Kidney epithelial cell (primary cell): Measurements from ENCODE around the gene PTPRZ1. TPM values are rescaled to one million over a fixed set of nuclear protein-coding genes. Genes with fewer than 3 reads are reported as not detected.
A peak's percentile ranks its signal among the peaks of the same experiment; 100 is the strongest.

Experiments used
- DNase-seq: peaks from one replicate; pipeline ENCODE4 v3.0.0-alpha.2; 2010; ENCODE audit warnings: low read depth
- H3K27me3 ChIP-seq: 2 replicates; pipeline ENCODE4 v1.6.0; 2011; ENCODE audit warnings: low read length; ENCODE audit not compliant: control insufficient read depth, insufficient read depth
- H3K36me3 ChIP-seq: 2 replicates; pipeline ENCODE4 v1.5.1; 2011; ENCODE audit warnings: low read length; ENCODE audit not compliant: control insufficient read depth, insufficient read depth
- H3K4me3 ChIP-seq: 2 replicates; pipeline ENCODE4 v1.5.1; 2011; ENCODE audit warnings: low read depth, mild to moderate bottlenecking, control low read depth, low read length
- total RNA-seq: library from RNA; depleted of rRNA; stranded (reverse); fragments of >200 nt; gene quantifications from 2 replicates; pipeline ENCODE4 v1.2.3, GENCODE V29; 2015
- TF ChIP-seq, protein P1 (sequence below): IDR thresholded peaks from 2 replicates; pipeline ENCODE4 v1.5.1; 2011; ENCODE audit warnings: mild to moderate bottlenecking, moderate library complexity, low read length, control low read depth, inconsistent platforms; ENCODE audit not compliant: insufficient read depth, poor library complexity, severe bottlenecking

PTPRZ1 gene
- total RNA-seq, 1 donor from 2014 or later: 0.04 TPM

DNA sequence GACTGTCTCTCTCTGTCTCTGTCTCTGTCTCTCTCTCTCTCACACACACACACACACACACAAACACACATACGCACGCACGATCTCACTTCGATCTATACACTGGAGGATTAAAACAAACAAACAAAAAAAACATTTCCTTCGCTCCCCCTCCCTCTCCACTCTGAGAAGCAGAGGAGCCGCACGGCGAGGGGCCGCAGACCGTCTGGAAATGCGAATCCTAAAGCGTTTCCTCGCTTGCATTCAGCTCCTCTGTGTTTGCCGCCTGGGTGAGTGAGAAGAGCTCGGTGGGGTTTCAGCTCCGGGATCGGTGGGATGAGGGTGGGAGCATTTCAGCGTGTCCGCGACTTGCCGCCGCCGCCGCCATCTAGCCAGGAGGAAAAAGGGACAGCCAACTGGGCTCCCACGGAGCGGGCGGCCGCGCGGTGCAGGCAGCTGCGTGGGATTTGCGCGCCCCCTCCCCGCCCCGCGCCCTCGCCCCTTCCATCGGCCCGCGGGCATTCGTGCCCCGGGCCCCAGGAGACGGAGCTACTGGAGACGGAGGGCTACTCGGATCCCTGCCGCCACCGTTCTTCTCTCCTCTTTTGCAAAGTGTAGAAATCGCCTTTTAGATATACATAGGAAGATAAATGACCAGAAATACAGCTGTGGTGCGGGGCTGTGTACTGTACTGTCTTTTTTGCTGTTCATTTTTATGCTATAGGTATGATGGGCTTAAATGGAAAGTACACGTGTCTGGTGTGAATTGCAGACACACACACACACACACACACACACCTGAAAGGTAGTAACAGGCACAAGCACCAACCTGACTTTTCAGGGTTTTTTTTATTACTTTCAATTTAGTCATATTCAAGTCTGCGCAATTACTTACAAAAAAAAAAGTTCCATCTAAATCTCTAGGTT lies 581 bp downstream of the PTPRZ1 start:
- H3K4me3 ChIP-seq: peak overlapping the region; percentile 50
- peaks cover 20% of the 10 kb centered on the region for H3K27me3 ChIP-seq
- DNase-seq: no peak
- no peaks in the 10 kb centered on the region for H3K36me3 ChIP-seq
- TF ChIP-seq, protein P1, sequence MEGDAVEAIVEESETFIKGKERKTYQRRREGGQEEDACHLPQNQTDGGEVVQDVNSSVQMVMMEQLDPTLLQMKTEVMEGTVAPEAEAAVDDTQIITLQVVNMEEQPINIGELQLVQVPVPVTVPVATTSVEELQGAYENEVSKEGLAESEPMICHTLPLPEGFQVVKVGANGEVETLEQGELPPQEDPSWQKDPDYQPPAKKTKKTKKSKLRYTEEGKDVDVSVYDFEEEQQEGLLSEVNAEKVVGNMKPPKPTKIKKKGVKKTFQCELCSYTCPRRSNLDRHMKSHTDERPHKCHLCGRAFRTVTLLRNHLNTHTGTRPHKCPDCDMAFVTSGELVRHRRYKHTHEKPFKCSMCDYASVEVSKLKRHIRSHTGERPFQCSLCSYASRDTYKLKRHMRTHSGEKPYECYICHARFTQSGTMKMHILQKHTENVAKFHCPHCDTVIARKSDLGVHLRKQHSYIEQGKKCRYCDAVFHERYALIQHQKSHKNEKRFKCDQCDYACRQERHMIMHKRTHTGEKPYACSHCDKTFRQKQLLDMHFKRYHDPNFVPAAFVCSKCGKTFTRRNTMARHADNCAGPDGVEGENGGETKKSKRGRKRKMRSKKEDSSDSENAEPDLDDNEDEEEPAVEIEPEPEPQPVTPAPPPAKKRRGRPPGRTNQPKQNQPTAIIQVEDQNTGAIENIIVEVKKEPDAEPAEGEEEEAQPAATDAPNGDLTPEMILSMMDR: no peak

DNA sequence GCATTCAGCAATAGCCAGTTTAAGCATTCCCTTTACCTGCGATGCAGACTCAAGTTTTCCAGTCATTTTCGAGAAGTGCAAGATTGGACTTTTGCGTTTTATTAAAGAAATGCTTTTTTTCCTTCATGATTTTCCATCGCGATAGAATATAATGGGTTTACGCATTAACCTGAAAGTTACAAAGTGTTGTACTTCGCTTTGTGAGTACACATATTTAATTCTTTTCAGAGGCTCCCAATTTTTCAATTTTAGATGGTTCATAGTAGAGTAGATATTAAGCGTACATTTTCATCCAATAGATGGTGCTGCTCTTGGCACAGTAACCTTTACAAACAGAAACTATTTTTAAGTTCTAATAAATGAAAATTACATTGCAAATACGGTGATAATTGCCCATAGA lies 1.3 kb downstream of the PTPRZ1 start:
- peaks cover 20% of the 10 kb centered on the region for H3K27me3 ChIP-seq
- H3K36me3 ChIP-seq: no peaks in the 10 kb centered on the region
- DNase-seq: no peak
- TF ChIP-seq, protein P1: no peak
- H3K4me3 ChIP-seq: no peak overlapping the region

DNA sequence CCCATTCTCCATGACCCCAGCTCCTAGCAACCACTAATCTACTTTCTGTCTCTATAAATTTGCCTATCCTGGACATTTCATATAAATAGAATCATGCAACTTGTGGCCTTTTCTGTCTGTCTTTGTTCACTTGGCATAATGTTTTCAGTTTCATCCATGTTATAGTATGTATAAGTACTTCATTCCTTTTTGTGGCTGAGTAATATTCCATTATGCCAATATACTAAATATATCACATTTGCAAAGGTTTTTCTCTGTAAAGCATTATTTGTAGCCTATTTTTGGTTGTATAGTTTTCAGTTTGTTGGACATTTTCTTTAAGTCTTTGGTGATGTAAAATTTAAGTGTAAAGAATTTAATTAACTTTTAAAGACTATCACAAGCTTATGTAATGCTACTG lies 2.2 kb downstream of the PTPRZ1 start:
- H3K27me3 ChIP-seq: peaks cover 20% of the 10 kb centered on the region
- TF ChIP-seq, protein P1: no peak
- H3K4me3 ChIP-seq: no peak overlapping the region
- DNase-seq: no peak
- H3K36me3 ChIP-seq: no peaks in the 10 kb centered on the region

DNA sequence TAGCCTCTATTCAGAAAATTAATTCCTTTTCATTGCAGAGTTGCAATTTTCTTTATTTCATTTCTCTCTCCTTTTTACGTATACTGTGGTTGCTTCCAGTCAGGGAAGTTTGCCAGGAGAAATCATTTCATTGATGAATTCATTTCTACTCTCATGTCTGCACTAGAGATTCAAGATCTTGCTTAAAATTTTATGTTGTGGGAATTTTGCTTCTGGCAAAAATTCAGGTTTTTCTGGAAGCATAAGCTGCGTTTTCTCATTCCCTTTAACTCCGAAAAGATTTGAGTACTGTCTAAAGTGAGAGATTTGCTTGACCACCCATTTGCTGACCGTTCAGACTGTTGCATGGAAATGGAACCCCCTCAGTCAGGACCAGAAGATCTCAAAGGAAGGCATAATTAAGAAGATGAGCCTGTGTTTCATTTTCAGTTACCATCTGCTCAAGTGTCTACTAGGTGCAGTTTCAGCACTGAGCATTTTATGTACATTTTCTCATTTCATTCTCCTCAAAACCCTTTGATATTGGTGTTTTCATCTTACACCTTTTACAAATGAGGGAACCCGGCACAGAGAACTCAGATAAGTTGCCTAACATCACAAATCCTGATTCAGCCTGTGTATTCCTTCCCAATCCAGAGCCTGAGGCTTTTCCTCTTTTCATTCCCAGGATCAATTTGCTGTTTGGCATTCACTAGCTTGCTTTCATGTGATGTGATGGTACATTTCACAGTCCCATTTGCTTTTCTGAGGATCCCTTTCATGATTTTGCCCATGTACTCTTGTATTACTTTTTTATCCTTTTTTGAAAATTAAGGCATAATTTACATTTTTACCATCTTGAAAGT lies 3.9 kb downstream of the PTPRZ1 start:
- Histone ChIP-seq H3K36me3 (no peaks in the 10 kb centered on the region), H3K27me3 (peaks cover 17% of the 10 kb centered on the region), H3K4me3 (no peak overlapping the region)
- TF ChIP-seq, protein P1: no peak
- no peak for DNase-seq

DNA sequence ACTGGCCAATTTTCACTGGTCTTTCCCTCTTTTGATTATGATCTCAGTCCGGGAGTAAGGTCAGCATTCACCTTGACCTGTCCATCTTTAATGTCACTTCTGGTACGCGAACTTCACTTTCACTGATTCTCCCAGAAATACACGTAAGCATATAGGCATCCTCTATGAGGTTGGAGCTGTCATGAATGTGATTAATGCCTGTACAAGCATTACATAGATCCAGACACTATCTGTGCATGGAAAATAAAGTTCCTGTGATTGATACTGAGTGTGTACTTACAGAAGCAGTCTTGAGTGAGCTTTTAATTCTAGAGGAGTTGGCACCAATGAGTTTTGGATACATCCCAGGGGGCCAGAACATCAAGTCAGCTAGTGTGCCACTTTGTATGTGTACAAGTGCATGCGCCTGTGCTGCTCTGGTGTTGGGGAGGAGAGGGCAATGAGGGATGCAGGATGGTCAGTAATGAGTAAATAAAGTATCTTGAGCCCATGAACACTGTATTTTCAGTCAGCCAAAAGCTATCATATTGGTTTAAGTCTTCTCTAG lies 6.0 kb downstream of the PTPRZ1 start:
- TF ChIP-seq, protein P1: no peak
- no peak for DNase-seq
- Histone ChIP-seq H3K27me3 (no peaks in the 10 kb centered on the region), H3K36me3 (no peaks in the 10 kb centered on the region), H3K4me3 (no peak overlapping the region)
